Erythroblast (primary cell): ENCODE results near the gene MAEA.

Experiments used
- DNase-seq, 2 experiments: peaks; one replicate each; lab custom pipeline; 2025; lab: John Stamatoyannopoulos, UW
- GATA1 ChIP-seq: IDR thresholded peaks from 2 replicates; pipeline ENCODE4 v1.6.1; 2011; ENCODE audit warnings: low read depth, mild to moderate bottlenecking, control low read depth, low read length, moderate library complexity
- POLR2A ChIP-seq: IDR thresholded peaks from 2 replicates; pipeline ENCODE4 v1.6.1; 2011; ENCODE audit warnings: mild to moderate bottlenecking, low read length

Gene MAEA

DNA sequence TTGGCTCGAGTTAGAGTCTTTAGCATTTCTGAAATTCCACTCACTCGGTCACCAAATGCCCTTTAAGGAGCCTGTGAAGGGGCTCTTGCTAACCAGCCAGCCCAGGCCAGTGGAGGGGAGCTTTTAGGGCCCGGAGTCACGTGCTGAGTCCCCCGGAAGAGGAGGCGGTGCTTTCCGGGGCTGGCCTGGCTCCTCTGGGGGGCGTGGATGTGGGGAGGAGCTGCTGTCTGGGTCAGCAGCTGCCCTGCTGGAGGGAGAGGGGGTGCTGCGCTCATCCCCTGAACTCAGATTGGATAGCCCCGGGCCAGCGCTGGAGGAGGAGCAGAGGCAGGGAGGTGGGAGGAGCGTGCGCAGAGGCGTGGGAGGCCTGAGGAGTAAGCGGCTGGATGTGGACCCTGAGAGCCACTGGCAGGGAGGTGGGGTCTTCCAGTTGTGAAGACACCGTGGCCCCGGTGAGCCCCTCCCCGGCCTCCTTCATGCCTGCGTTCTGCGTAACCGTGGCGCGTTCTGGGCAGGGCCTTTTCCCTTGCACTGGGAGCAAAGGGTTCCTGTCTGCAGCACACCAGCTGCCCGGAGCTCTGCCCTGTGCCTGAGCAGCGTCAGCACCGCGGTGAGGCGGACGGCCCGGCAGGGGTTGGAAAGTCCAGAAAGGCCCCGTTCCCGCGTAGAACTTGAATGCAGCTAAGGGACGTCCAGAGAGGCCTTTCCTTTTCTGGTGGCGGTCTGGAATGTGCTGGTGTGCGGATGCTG is 19.7 kb downstream of the MAEA start:
- TF ChIP-seq GATA1 (no peak), POLR2A (no peak)
- DNase-seq = peak; percentile 70 to 83

DNA sequence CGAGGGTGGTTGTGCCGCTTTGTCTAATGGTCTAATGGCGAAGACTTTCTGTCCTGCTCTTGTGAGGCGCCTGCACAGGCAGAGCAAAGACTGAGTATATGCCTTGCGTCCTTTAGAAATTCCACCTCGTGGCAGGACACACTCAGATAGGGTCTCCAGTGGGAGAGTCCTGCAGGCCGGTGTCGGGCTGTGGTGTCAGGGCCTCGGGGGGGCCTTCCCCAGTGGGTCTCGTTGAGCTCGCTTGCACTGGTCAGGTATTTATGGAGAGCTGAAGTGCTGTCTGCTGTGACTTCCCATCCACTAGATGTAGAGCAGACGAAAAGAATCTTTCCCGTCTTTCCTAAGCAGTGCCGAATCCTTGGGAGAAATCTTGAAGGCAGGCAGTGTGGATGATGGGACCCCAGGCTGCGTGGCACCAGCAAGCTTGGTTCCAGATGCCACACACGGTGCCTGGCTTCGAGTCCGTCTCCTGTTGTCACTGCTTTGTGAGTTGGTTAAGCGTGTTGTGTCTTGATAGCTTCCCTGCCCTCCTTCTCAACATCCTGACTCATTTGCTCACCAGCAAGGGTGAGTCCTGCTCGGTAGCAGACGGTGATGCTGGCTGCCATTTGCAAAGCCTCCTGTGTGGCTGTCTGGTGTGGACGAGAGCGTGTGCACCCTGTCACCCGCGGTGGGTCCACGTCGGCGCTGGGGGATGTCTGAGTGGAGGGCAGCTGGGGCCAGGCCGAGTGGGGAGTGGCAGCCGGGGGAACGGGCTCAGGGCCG is 20.5 kb downstream of the MAEA start:
- no peak for DNase-seq
- TF ChIP-seq GATA1 (no peak), POLR2A (no peak)

DNA sequence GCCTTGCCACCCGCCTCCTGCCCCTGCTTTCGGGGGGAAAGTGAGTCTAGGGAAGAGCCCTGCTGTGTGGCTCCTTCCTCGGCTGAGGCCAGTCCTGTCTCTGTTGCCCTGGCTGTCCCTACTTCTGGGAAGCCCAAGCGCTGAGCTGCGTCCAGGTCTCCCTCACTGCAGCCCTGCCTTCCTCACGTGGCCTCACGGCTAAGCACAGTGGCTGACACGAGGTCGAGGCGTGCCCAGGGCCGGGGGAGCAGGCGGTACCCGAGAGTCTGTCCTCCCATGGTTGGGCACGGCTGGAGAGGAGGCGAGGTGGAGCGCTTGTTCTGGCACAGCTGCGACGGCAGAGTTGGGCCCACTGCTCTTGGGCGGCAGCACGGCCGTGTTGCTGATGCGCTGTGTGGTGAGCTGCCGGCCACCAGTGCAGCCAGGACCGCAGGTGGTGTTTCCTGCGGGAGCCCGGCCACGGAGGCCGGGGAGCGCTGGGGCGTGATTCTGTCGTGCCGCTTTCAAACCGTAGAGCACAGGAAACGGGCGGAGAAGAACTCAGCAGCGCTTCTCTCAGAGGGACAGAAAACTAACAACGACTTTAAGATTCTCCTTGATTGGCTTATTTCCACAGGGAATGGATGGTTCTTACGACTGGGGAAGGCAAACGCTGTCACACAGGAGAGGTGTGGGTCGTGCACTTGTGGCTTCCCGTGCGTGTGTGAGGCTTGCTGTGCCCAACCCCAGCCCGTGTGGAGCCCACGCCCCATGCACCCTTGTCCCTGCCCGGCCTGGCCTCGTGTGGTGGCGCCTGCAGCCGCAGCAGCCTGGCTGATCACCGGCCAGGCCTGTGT is 21.3 kb downstream of the MAEA start:
- no peak for DNase-seq
- TF ChIP-seq POLR2A = no peak
- no peak for TF ChIP-seq GATA1

DNA sequence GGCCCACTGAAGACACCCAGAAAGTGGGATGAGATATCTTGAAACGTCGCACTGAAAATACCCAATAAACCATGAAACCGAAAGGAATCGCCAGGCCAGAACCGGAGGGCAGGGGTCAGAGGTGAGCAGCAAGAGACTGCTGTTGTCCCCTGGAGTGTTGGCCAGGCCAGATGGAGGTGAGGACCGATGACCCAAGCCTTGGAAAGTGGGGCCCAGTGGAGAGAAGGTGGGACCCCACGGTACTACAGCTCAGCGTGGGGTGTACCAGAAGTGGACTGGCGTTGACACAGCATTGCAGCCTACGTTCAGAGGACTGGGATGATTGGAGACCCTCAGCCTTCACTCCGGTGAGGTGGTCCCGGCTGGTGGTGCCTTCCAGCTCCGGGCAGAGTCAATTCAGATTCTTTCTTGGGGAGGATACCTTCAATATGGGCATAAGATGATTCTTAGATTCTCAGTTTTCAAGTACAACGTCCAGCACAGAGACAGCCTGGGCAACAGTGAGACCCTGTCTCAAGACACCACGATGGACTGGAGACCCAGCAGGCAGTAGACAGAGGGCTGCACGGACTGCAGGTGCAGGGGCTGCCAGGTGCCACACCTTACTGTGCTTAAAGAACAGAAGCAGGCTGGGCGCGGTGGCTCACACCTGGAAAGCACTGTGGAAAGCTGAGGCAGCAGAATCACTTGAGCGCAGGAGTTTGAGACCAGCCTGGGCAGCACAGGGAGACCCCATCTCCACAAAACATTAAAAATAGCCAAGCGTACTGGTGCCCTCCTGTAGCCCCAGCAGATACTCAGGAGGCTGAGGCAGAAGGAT is 23.3 kb downstream of the MAEA start:
- TF ChIP-seq GATA1 = no peak
- no peak for DNase-seq

DNA sequence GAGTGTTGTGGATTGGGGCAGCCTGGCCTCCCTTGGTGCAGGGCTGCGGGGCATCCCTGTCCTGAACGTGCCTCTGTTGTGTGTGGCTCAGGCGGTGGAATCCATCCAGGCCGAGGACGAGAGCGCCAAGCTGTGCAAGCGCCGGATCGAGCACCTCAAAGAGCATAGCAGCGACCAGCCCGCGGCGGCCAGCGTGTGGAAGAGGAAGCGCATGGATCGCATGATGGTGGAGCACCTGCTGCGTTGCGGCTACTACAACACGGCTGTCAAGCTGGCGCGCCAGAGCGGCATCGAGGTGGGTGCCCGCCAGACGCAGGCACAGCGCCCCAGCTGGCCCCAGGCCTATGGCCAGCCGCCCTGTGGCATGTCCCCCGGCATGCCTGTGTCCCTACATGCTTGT is 25.6 kb downstream of the MAEA start:
- no peak for DNase-seq
- TF ChIP-seq GATA1 = no peak
- no peak for TF ChIP-seq POLR2A

DNA sequence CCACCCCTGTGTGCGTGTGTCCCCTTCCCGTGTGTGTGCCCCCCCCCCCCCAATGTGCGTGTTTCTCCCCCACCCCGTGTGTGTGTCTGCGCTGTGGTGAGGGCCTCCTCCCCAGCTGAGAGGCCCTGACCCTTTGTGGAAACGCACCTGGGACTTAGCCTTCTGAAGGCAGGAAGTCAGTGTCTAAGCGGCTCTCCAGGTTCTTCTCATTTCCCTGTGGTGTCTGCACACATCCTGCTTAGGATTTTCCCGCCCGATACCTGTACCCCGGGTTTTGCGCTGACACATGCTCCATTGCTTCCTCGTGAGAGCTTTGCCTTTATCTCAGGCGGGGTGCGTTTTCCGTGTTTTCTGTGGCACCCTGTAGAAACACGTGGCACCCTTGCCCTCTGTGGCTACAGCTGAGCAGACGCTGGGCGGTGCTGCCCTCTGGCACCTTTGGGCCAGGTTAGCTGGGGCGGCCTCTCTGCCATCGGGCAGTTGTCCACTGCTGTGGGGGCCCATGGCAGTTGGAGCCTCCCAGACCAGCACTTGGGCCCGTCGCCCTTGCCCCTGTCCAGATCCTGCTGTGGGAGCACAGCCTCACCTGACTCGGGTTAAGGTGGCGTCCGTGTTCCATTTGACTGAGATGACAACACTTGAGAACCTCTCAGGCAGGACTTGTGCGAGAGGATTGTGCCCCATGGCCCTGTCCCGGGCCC is 26.3 kb downstream of the MAEA start:
- no peak for DNase-seq
- TF ChIP-seq POLR2A = no peak
- no peak for TF ChIP-seq GATA1

DNA sequence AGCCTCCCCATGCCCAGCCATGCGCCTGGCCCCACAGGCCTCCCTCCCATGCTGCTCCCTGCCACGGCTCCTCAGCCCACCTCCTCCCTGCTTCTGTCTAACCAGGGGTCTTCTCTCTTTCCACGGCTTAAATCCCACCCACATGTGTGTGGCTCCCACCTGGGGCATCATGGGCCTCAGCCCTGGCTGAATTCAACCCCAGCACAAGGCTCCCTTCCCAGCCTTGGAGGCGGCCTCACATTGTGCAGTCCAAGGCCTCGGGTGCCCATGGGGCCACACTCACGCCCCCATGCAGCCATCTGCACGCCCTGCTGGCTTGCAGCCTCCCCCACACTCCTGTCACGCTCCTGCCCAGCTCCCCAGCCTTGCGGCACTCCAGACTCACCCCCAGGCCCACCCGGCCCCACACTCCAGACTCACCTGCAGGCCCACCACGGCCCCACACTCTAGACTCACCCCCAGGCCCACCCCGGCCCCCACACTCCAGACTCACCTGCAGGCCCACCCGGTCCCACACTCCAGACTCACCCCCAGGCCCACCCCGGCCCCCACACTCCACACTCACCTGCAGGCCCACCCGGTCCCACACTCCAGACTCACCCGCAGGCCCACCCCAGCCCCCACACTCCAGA is 27.0 kb downstream of the MAEA start:
- no peak for DNase-seq
- TF ChIP-seq GATA1 (no peak), POLR2A (no peak)

DNA sequence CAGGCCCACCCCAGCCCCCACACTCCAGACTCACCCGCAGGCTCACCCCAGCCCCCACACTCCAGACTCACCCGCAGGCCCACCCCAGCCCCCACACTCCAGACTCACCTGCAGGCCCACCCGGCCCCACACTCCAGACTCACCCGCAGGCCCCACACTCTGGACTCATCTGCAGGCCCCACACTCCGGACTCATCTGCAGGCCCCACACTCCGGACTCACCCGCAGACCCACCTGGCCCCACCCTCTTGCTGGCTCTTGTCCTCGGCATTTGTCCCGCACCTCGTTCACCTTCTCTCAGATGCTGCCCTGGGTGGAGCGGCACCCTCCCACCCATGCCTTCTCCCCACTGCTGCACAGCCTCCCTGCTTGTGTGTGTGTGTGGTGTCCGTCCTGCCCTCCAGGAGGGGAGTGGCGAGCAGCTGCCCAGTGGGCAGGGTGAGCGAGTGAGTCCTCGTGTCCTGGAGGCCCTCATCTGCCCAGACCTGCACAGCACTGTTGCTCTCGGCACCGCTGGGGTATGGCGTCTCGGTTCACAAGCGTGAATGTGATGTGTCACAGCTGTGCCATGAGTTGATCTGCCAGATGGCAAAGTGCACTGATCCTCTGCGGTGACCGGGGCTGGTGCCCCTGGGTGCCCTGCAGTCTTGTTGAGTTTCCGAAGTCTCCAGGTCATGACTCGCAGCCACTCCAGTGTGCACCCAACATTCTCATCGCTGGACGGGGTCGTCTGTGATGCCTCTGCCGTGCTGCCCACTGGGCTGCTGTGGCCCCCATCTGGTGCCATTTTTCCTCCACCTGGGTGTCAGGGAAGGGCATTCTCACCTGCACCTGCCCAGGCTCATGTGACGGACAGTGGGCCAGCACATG is 27.7 kb downstream of the MAEA start:
- TF ChIP-seq GATA1 (no peak), POLR2A (no peak)
- no peak for DNase-seq

DNA sequence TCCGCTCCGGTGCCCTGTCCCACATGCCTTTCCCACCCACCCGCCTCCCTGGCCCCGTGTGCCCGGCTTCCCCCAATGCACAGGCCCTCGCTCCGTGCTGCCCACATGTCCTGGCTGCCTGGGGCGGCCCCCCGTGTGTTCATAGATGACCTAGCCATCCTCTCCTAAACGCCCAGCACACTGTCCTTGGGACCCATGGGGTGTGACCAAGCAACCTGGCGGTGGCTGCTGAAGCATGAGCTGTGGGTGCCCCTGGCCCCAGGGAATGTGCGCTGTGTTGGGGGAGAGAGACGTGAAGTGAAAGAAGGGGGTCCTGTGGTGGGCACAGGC is 28.3 kb downstream of the MAEA start:
- TF ChIP-seq POLR2A (no peak), GATA1 (no peak)
- DNase-seq = no peak

DNA sequence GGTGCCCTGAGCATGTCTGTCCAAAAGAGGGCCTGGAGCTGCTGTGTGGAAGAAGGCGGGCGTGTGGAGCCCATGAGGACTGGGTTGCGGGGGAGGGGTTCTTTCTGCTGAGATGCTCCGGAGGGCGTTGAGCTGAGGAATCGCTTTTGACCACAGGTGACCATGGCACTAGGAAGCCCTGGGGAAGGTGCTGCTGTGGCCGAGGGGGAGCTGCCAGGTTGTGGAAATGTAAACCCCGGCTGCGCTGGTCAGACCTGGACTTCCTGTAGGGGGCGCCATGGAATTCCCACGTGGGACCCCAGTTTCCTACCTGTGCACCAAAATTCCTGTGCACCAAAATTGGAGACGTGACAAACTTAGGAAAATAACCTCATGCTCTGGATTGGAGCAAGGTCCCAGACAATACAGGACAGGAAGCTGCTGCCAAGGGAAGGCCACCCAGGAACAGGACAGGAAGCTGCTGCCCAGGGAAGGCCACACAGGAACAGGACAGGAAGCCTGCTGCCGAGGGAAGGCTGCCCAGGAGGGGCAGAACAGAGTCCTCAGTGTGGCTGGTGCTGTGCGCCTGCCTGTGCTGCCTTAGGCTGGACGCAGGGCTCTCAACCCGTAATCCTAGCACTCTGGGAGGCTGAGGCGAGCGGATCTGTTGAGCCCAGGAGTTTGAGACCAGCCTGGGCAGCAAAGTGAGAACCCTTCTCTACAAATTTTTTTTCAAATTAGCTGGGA is 29.0 kb downstream of the MAEA start:
- peak in 1 of 2 experiments; percentile 35 for DNase-seq
- TF ChIP-seq GATA1 = no peak

DNA sequence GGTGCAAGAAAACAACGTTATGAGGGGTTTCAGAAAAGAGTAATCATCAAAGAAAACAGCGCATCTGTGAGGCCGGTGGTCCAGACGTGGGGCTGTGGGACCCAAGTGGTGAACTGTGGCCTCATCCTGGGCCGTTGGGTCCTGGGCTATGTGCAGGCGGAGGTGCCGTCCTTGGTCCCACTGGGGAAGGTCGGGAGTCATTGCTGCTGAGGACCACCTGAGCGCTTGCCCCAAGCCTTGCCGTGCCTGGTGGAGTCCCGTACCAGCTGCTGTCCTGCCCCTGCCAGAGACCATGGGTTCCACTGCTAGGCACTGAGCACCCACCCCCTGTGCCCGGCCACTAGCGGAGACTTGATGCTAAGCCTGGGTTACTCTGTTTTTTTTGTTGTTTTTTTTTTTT is 31.8 kb downstream of the MAEA start:
- no peak for TF ChIP-seq POLR2A
- TF ChIP-seq GATA1 = no peak
- no peak for DNase-seq
